ENCODE data around the gene KIAA1671. TPM values are rescaled to one million over a fixed set of nuclear protein-coding genes. Genes with fewer than 3 reads are reported as not detected.
A peak's percentile ranks its signal among the peaks of the same experiment; 100 is the strongest.

The KIAA1671 gene
- total and polyA plus RNA-seq, 2 of the 13 experiments (the other 11 are each of a cell fraction or from before 2014, with no cell fraction given) = 13.5 to 13.6 TPM

DNA sequence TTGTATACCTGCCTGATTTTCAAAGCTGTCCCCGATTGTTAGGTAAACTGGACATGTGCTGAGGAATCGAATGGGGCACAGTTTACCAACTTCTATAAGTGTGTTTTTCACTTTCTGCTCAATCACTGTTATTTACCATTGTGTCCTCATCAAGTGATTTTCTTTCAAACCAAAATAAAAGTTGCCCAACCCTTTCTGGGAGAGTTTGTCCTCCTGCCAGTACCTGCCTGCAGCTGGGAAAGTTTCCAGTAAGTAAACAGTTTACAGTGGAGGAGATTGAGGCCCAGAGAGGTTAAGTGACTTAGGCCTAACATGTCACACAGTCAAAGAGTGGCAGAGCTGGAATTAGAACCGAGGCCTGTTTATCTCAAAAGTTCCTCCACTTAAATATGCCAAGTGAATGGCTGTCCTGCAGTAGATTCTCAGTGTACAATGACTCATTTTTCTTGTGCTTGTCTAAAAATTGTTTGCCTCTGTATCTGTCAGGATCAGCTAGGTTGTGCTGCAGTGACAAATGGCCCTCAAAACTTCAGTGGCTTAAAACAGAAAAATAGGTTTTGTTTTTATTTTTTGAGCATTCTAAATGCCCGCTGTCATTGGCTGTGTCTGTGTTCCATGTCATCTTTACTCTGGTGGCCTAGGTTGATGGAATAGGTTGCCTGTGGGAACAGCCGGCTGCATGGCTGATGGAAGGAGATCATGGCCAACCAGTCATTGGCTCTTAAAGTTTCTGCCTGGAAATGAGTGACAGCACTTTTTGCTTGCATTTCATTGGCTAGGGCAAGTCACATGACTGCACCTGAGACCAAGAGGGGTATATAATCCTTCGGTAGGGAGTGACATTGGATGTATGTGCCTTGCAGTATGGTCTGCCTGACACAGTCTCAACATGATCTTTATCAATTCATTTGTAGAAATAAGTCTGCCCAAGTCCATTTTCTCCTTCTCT lies 185.3 kb downstream of the KIAA1671 start (continued):
- no peak for TF ChIP-seq MAFK (conservative IDR thresholded peaks at IDR 0.05 in 1 of 2, IDR thresholded peaks at IDR 0.05 in 1 of 2; ENCODE audit: low read length in 2 of 2)

- TF ChIP-seq, protein P1, sequence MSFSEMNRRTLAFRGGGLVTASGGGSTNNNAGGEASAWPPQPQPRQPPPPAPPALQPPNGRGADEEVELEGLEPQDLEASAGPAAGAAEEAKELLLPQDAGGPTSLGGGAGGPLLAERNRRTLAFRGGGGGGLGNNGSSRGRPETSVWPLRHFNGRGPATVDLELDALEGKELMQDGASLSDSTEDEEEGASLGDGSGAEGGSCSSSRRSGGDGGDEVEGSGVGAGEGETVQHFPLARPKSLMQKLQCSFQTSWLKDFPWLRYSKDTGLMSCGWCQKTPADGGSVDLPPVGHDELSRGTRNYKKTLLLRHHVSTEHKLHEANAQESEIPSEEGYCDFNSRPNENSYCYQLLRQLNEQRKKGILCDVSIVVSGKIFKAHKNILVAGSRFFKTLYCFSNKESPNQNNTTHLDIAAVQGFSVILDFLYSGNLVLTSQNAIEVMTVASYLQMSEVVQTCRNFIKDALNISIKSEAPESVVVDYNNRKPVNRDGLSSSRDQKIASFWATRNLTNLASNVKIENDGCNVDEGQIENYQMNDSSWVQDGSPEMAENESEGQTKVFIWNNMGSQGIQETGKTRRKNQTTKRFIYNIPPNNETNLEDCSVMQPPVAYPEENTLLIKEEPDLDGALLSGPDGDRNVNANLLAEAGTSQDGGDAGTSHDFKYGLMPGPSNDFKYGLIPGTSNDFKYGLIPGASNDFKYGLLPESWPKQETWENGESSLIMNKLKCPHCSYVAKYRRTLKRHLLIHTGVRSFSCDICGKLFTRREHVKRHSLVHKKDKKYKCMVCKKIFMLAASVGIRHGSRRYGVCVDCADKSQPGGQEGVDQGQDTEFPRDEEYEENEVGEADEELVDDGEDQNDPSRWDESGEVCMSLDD (CRISPR knock-in tag; IDR thresholded peaks at IDR 0.05; ENCODE audit: borderline replicate concordance) = no peak
- TF ChIP-seq NFYB (CRISPR knock-in tag; IDR thresholded peaks at IDR 0.05) (no peak), HDAC6 (IDR thresholded peaks at IDR 0.05; ENCODE audit: low read depth, low read length) (no peak), ZNF792 (CRISPR knock-in tag; IDR thresholded peaks at IDR 0.05) (no peak), HNRNPL (IDR thresholded peaks at IDR 0.05; ENCODE audit: low read depth, low read length) (no peak), ZNF768 (CRISPR knock-in tag; IDR thresholded peaks at IDR 0.05) (peak; percentile 85), MTF1 (CRISPR knock-in tag; IDR thresholded peaks at IDR 0.05) (no peak), SALL1 (CRISPR knock-in tag; IDR thresholded peaks at IDR 0.05) (no peak), ZMYM3 (CRISPR knock-in tag; IDR thresholded peaks at IDR 0.05) (0 out of 2 replicates have a peak, but pooled peaks have one; percentile 44), NBN (conservative IDR thresholded peaks at IDR 0.05) (no peak)
- Histone ChIP-seq H3K27me3 (ENCODE audit: control insufficient read depth in 1 of 2, insufficient read depth in 2 of 2, low read length in 2 of 2) (no peaks in the 10 kb centered on the region), H4K20me1 (ENCODE audit: insufficient read depth, low read length) (peaks cover 3% of the 10 kb centered on the region; the same call in 1 of the 2 replicates), H2AFZ (ENCODE audit: low read length) (no peak overlapping the region), H3K27ac (ENCODE audit: extremely low read length, insufficient read depth, low read length) (no peak overlapping the region), H3K79me2 (ENCODE audit: insufficient read depth, low read length) (peaks cover 13% of the 10 kb centered on the region), H3K9ac (ENCODE audit: insufficient read depth, low read depth, low read length) (no peak overlapping the region), H3K4me2 (ENCODE audit: low read depth, low read length) (no peak overlapping the region), H3K9me3 (ENCODE audit: low read length) (no peaks in the 10 kb centered on the region), H3K4me1 (ENCODE audit: insufficient read depth, low read length) (peaks cover 7% of the 10 kb centered on the region), H3K36me3 (replicated peaks in 1 of 2; ENCODE audit: control insufficient read depth in 1 of 2, insufficient read depth in 2 of 2, low read length in 2 of 2) (peaks cover 4 to 9% of the 10 kb centered on the region in 2 experiments; a peak in 3 of 5 replicates), H3K4me3 (replicated peaks in 1 of 3; ENCODE audit: insufficient read depth in 1 of 3, low read depth in 2 of 3, low read length in 3 of 3) (no peak overlapping the region)
- CTCF ChIA-PET (ENCODE audit: low intra/inter-chr PET ratio, low total read pairs) = no interaction called here
- in situ Hi-C loops (cut with HindIII; ENCODE audit: extremely low pct_ligation_motif_present, low pct_unique_long_range_greater_than_20kb) = no loop called here
- no TSS peak for BruUV-seq (replicated peaks)
- 93% methylated on average over 2 of the region's 2 CpGs for WGBS (ENCODE audit: low lambda C conversion rate)
- POLR2A ChIA-PET = no interaction called here
- no peak for ATAC-seq
- intact Hi-C loops (cut with micrococcal nuclease; ENCODE audit: unreplicated experiment) = no loop called here
- FAIRE-seq = no peak
- no peak for DNase-seq (ENCODE audit: low spot score)
These were observed 186.5 kb downstream of the KIAA1671 start for GRCh38 chr22:25139062-25139461.
